ENCODE results near the gene GIMAP8.

The GIMAP8 gene

DNA sequence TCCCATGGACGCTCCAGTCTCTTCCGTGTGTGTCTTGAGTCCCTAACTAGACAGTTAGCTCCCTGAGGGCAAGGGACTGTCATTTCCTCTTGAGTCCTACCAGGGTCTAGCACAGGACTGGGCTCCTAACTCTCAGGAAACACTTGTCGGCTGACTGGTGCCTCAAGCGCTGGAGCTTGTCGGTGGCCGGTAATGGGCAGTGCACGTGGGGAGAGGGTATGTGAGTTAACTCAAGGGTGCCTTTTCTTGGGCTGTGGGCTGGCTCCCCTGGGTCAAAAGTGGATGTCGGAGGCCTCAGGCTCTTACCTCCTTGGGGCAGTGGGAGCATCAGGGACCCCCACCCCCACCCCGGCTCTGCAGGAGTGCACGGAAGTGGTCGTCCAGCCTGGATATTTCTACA lies 38.4 kb upstream of the GIMAP8 start:
- DNase-seq: no peak

GRCh38 chr7:150412518-150413488 lies 37.6 kb upstream of the GIMAP8 start:
- DNase-seq: no peak

- no peak for DNase-seq
Measured at GRCh38 chr7:150413640-150414081, 36.8 kb upstream of the GIMAP8 start.

GRCh38 chr7:150415161-150416153 lies 35.0 kb upstream of the GIMAP8 start:
- no peak for DNase-seq

- DNase-seq: no peak
Measured at GRCh38 chr7:150417239-150417638, 33.2 kb upstream of the GIMAP8 start.

DNA sequence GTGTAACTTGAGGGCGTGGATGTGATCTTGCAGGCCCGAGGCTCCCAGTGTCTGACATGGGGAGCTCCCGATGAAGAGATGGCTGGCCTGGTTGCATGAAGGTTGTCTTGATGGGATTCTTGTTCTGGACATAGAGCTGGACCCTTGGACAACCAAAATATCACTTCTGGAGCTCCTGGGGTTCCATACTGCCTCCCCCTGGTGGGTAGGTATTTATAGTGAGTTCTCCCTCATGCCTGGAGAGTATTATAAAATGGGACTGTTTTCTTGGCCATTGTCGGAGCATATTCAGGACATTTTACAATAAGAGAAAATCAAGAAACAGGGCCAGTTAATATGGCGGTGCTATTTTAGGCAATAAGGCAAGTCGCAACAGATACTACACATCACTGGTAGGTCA lies 32.6 kb upstream of the GIMAP8 start:
- no peak for DNase-seq

- DNase-seq: no peak
Measured at GRCh38 chr7:150420242-150420641, 30.2 kb upstream of the GIMAP8 start.

- no peak for DNase-seq
Measured at GRCh38 chr7:150420987-150421674, 29.3 kb upstream of the GIMAP8 start.

- DNase-seq: no peak
Measured at GRCh38 chr7:150421831-150422230, 28.6 kb upstream of the GIMAP8 start.

DNA sequence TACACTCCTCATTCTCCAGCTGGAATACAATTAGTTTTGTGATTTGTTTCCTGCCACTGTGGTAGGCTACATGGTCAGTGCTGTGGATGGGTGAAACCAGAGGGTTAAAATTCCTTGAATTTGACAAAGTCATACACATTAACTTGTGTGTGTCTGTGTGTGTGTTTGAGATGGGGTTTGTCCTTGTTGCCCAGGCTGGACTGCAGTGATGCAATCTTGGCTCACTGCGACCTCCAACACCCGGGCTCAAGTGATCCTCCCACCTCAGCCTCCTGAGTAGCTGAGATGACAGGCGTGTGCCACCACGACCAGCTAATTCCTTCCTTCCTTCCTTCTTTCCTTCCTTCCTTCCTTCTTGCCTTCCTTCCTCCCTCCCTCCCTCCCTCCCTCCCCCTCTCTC lies 24.8 kb upstream of the GIMAP8 start:
- DNase-seq: no peak

DNA sequence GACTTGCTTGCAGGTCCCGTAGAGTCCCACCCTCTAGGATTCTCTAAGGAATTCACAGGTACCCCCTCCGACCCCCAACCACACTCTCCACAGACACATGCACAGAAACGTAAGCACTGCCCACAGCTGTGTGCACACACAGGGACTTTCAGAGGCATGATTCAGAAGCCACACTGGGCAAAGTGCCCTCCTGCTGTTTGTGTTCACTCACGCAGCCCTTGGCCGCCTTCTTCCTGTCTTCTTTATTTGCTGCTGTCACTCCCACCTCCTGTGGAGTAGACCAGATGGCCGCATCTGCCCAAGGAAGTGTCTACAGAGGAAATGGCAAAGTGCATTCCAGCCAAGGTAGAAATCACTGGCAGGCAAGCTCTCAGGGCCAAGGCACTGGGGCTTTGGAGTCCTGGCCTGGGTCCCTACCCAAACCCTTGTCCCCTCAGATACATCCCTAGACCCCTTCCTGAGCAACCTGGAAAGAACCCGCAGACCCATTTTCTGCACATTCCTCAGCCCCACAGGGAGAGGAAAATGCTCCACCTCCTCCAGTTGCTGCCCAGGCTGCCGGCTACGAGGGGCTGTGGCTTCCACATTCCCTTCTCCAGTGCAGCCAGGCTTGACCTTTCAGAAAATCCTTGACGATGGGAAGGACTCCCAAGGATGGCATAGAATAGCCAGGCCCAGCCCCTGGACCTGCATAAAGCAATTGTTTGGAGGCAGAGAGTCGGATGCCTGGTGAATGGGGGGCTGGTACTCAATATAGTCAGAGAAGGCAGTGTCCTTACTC lies 21.6 kb upstream of the GIMAP8 start:
- DNase-seq: no peak

DNA sequence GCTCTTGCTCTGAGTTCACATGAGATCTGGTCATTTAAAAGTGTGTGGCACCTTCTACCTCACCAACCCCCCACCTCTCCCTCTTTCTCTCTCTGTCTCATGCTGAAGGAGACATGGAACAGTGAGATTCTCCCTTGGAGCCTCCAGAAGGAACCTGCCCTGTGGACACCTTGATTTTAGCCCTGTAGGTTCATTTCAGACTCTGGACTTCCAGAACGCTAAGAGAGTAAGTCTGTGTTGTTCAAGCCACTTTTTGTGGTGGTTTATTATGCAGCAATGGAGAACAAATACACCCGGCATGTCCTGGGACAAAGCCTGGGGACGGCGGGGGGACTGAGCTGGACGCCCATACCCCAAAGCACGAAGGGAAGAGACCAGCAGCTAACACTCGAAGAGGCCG lies 20.7 kb upstream of the GIMAP8 start:
- no peak for DNase-seq

DNA sequence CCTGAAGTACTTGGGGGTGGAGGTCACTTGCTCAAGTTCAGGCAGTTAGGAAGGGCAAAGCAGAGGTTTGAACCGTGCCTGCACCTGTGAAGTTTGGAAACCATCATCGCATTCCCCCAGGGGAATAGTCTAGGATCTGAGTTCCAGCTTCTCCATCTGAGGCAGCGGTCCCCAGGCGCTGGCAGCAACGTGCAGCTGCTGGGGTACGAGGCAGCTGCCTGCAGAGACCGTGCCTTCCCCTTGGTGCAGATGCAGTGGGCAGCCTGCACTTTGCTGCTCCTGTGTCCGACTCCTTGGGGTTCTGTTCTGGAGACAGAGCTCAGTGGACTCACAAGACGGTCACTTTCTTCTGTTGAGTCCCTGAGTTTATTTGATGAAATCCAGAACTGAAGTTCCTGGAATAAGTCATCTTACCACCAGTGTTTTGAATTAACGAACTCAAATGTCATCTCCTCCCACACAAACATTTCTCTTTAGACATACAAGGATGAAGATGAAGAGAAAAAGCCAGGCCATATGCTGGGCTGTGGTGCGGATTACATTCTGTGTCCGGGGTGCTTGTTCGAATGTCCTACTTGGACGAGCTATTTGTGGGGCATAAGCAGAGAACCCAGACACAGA lies 19.9 kb upstream of the GIMAP8 start:
- no peak for DNase-seq

GRCh38 chr7:150431839-150432658 lies 18.4 kb upstream of the GIMAP8 start:
- DNase-seq: no peak

DNA sequence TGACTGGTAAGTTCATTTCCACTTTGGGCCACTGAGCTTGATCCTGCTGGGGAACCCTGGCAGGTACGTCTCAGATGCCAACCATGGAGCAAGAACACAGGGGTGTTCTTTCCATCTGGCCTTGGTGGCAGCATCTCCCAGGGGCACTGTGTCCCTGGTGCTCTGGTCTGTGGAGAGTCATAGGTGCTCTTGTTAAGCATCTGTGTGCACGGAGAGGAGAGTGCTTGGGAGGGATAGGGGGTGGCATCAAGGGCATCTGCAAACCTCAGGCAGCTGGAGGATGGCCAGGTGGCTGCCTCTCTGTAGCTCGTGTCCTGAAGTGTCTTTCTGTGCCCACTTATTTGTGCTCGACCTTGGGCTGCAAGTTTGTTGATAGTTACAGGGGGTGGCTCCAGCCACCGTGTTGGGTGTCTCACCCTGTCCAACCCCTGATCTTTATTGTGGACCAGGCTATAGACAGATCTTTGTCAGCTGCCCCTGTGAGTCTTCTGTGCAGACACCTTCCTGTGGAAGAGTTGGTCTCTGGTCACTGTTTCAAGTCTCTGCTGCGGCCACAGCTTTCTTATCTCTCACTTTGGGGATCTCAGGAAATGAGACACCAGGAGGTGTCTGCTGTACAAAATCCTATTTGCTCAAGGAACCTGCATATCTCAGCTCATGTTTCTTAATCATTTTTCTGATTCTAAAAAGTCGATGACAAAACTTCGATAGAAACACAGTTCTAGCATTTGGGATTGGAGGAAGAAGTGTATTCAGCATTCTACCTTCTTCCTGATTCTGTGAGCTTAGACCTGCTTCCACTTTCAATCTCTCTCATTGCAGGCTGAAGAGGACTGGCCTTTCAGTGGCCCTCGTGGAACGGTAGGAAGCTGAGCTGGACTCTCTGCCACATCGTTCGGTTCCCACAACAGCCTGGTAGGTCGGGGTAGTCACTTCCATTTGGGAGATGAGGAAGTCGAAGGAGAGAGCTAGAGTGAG lies 17.2 kb upstream of the GIMAP8 start:
- DNase-seq: no peak

DNA sequence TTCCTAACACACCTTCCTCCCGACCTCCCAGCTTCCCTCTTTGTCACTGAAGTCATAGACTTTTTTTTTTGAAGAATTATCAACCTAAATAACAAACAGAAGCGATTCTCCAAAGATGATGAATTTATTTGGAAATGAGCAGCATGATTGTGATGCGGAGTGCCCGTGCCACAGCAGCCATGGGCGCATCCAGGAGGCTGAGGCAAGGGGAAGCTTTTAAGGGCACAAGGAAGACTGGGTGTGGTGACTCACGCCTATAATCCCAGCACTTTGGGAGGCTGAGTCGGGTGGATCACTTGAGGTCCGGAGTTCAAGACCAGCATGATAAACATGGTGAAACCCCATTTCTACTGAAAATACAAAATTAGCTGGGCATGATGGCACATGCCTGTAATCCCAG lies 16.2 kb upstream of the GIMAP8 start:
- DNase-seq: no peak

DNA sequence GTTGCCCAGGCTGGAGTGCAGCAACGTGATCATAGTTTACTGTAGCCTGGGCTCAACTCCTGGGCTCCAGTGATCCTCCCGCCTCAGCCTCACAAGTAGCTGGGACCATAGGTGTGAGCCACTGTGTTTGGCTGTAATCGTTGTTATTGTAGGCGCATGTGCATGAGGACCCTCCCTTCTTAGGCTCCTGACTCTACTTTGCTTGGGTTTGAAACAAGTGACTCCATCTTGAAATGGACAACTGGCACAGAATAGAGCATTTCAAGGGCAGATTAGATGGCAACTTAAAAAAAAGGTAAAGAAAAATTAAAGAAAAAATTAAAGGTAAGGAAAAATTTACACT lies 15.4 kb upstream of the GIMAP8 start:
- DNase-seq: no peak

DNA sequence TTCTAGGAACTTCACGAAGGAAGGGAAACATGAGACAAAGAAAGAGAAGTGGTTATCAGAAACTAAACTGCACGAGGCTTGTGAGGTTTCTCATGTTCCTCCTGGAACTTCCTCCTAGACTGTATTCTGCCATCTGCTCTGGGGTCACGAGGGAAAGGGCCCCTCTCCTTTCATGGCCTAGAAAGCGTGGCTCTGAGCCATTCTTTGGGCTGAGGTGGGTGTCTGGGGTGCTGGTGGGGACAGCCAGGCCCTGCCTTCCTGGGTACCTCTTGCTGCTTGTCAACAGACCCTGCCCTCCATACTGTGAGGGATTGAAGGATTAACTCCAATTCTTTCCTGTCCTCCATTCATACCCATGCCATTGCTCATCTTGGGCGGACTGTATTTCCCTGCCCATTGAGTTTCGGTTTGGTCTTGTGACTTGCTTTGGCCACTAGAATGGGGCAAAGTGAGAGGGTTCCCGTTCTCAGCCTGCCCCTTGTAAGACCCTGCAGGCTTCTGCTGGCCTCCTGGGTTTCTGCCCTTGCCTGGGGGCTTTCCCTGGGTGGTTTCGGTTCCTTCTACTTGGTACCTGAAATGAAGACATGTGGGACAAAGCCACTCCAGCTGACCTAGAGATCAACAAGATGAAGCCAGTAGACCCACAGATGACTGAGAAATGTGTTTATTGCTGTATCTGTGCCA lies 14.9 kb upstream of the GIMAP8 start:
- DNase-seq: no peak

- DNase-seq: no peak
Measured at GRCh38 chr7:150439967-150440366, 10.5 kb upstream of the GIMAP8 start.

Data from cortex of kidney (tissue), 1 donor.